A673 (cell line): ENCODE measurements around the gene PPP1R3G. TPM values are rescaled to one million over a fixed set of nuclear protein-coding genes. Genes with fewer than 3 reads are reported as not detected.

Source experiments
- BruUV-seq: library from RNA; stranded (reverse); fragments of 400-500 nt; replicated peaks from 2 replicates; lab custom pipeline; 2021; lab: Mats Ljungman, UMichigan
- CTCF ChIA-PET: fragments of 300-600 bp; sonication (Branson Sonifier 250); formaldehyde crosslinking; loops from one replicate; lab custom pipeline; 2022; ENCODE audit warnings: antibody characterized with exemption; lab: Charles Lee
- POLR2A ChIA-PET: fragments of 300-600 bp; sonication (Branson Sonifier 250); formaldehyde crosslinking; loops from one replicate; lab custom pipeline; 2022; ENCODE audit warnings: antibody characterized with exemption; ENCODE audit not compliant: low non-redundant PET; lab: Charles Lee
- DNase-seq: peaks from one replicate; pipeline ENCODE4 v3.0.0-alpha.2; 2015; ENCODE audit warnings: low spot score
- H3K27ac ChIP-seq: fragments of 200-600 bp; sonication (generic); 2 replicates; pipeline ENCODE4 v1.5.1; 2016; ENCODE audit warnings: mixed run types, low read depth, mild to moderate bottlenecking, mixed read lengths, antibody characterized with exemption, low read length; ENCODE audit not compliant: poor library complexity, severe bottlenecking
- H3K27me3 ChIP-seq: fragments of 200-600 bp; sonication (generic); replicated peaks from 2 replicates; pipeline ENCODE4 v1.6.1; 2017; ENCODE audit warnings: mixed run types, low read depth, mild to moderate bottlenecking, mixed read lengths, antibody characterized with exemption, low read length; ENCODE audit not compliant: insufficient read depth, poor library complexity
- H3K36me3 ChIP-seq: fragments of 200-600 bp; sonication (generic); 2 replicates; pipeline ENCODE4 v1.6.1; 2016; ENCODE audit warnings: mixed run types, mild to moderate bottlenecking, mixed read lengths, antibody characterized with exemption, low read length; ENCODE audit not compliant: insufficient read depth, poor library complexity, severe bottlenecking
- H3K4me1 ChIP-seq: fragments of 200-600 bp; sonication (generic); 2 replicates; pipeline ENCODE4 v1.6.1; 2017; ENCODE audit warnings: mixed run types, mild to moderate bottlenecking, mixed read lengths, antibody characterized with exemption, low read length; ENCODE audit not compliant: insufficient read depth, poor library complexity, severe bottlenecking
- H3K4me3 ChIP-seq: fragments of 200-600 bp; sonication (generic); 2 replicates; pipeline ENCODE4 v1.5.1; 2016; ENCODE audit warnings: low read depth, mixed run types, mild to moderate bottlenecking, mixed read lengths, low read length; ENCODE audit not compliant: poor library complexity, severe bottlenecking
- H3K9me3 ChIP-seq: fragments of 200-600 bp; sonication (generic); 2 replicates; pipeline ENCODE4 v1.6.1; 2016; ENCODE audit warnings: mixed run types, low read depth, mild to moderate bottlenecking, mixed read lengths, antibody characterized with exemption, low read length; ENCODE audit not compliant: poor library complexity, severe bottlenecking
- CTCF ChIP-seq: fragments of 300-800, 200-600 bp; sonication (generic); conservative IDR thresholded peaks from 2 replicates; pipeline ENCODE4 v1.5.1; 2017; ENCODE audit warnings: low read depth, mild to moderate bottlenecking, antibody characterized with exemption, low read length, moderate library complexity, mixed read lengths
- EZH2 ChIP-seq: fragments of 200-600 bp; sonication (generic); IDR thresholded peaks from 2 replicates; pipeline ENCODE4 v1.6.1; 2017; ENCODE audit warnings: borderline replicate concordance, low read depth, mild to moderate bottlenecking, mixed read lengths, antibody characterized with exemption, low read length; ENCODE audit not compliant: poor library complexity, severe bottlenecking
- intact Hi-C: fragments of 100-400 bp; cut with micrococcal nuclease; formaldehyde crosslinking; loops from one replicate; pipeline ENCODE4 v1.10.0; 2022; ENCODE audit not compliant: unreplicated experiment
- total RNA-seq: library from RNA; stranded (reverse); gene quantifications from 2 replicates; pipeline ENCODE4 v1.2.3, GENCODE V29; 2021

Gene PPP1R3G
- total RNA-seq, 1 experiment from 2014 or later: 0.24 TPM

GRCh38 chr6:5100806-5101205, 15.7 kb downstream of the PPP1R3G start:
- no TSS peak for BruUV-seq
- ChIA-PET POLR2A (no interaction called here), CTCF (interaction anchor here (0.6 kb wide), 1 partner anchor 14 kb away, joined by 3 read pairs; no protein-coding TSS in a partner anchor)
- H3K4me3 ChIP-seq: no peak overlapping the region
- no peaks in the 10 kb centered on the region for H3K27me3 ChIP-seq
- no peak overlapping the region for H3K27ac ChIP-seq
- intact Hi-C loops: no loop called here
- no peak for TF ChIP-seq EZH2
- no peak for TF ChIP-seq CTCF
- H3K4me1 ChIP-seq: no peaks in the 10 kb centered on the region
- H3K36me3 ChIP-seq: no peaks in the 10 kb centered on the region
- no peak for DNase-seq
- H3K9me3 ChIP-seq: no peaks in the 10 kb centered on the region

DNA sequence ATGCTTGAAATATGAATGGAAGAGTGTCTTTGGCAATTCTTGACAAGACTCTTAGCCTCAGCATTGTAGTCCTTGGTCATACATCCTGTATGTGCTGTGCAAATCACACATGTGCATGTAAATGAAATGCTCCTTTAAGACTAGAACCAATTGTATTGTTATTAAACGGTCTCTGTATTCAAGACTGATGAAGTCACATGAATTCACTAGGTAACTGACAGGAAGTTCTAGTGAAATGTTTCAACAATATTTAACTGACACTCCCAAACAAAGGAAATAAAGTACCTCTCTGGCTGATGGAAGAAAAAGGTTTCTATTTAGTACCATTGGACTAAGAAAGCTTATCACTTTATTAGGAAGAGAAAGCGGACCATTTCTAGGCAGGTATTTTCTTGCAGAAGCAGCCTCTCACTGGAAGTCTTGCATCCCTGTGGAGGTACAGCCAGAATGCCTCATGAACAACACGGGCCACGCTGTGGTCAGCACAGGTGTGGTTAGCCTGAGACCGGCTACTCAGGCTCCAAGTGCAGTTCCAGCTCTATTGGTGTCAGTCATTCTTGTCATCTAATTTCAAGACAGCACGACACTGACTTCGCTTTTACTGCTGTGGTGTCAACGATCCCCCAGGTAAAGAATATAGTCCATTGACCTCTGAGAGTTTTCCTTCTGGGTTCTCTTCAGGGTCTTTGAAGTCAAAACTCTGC, 17.3 kb downstream of the PPP1R3G start:
- intact Hi-C loops: no loop called here
- no TSS peak for BruUV-seq
- ChIA-PET CTCF (interaction anchor here (1.0 kb wide), 1 partner anchor 45 kb away, joined by 3 read pairs; no protein-coding TSS in a partner anchor), POLR2A (no interaction called here)
- no peak for TF ChIP-seq CTCF
- TF ChIP-seq EZH2: no peak
- H3K36me3 ChIP-seq: no peaks in the 10 kb centered on the region
- no peak overlapping the region for H3K27ac ChIP-seq
- H3K27me3 ChIP-seq: no peaks in the 10 kb centered on the region
- no peaks in the 10 kb centered on the region for H3K4me1 ChIP-seq
- H3K9me3 ChIP-seq: no peaks in the 10 kb centered on the region
- no peak overlapping the region for H3K4me3 ChIP-seq
- no peak for DNase-seq

GRCh38 chr6:5103250-5103649, 18.1 kb downstream of the PPP1R3G start:
- intact Hi-C loops: no loop called here
- CTCF ChIA-PET: interaction anchor here (0.7 kb wide), 1 partner anchor 25 kb away, joined by 4 read pairs; no protein-coding TSS in a partner anchor
- BruUV-seq: no TSS peak
- POLR2A ChIA-PET: no interaction called here
- no peak overlapping the region for H3K4me3 ChIP-seq
- H3K4me1 ChIP-seq: no peaks in the 10 kb centered on the region
- no peak for TF ChIP-seq EZH2
- TF ChIP-seq CTCF: no peak
- no peak for DNase-seq
- no peaks in the 10 kb centered on the region for H3K27me3 ChIP-seq
- no peaks in the 10 kb centered on the region for H3K9me3 ChIP-seq
- H3K27ac ChIP-seq: no peak overlapping the region
- H3K36me3 ChIP-seq: no peaks in the 10 kb centered on the region
